AG08396 (cell line): Measurements from ENCODE around the gene SIPA1L3.
A peak's percentile ranks its signal among the peaks of the same experiment; 100 is the strongest.

Experiments used
- DNase-seq: peaks from one replicate; pipeline ENCODE4 v3.0.0; 2012; ENCODE audit warnings: low spot score, mixed read lengths

SIPA1L3 gene

GRCh38 chr19:38001158-38001781, 94.3 kb downstream of the SIPA1L3 start:
- no peak for DNase-seq

- DNase-seq: peak; percentile 45
Observed at GRCh38 chr19:38003438-38004185, 96.6 kb downstream of the SIPA1L3 start.

GRCh38 chr19:38004186-38004520, 97.1 kb downstream of the SIPA1L3 start:
- DNase-seq: no peak

GRCh38 chr19:38004521-38005223, 97.7 kb downstream of the SIPA1L3 start:
- peak; percentile 90 for DNase-seq

- DNase-seq: no peak
Observed at GRCh38 chr19:38005224-38005614, 98.2 kb downstream of the SIPA1L3 start.

GRCh38 chr19:38006361-38007045, 99.5 kb downstream of the SIPA1L3 start:
- no peak for DNase-seq

GRCh38 chr19:38009650-38010242, 102.7 kb downstream of the SIPA1L3 start:
- DNase-seq: no peak

GRCh38 chr19:38011426-38011825, 104.4 kb downstream of the SIPA1L3 start:
- no peak for DNase-seq

- DNase-seq: no peak
Observed at GRCh38 chr19:38012290-38012689, 105.3 kb downstream of the SIPA1L3 start.

GRCh38 chr19:38012944-38013343, 105.9 kb downstream of the SIPA1L3 start:
- no peak for DNase-seq

GRCh38 chr19:38013913-38014580, 107.0 kb downstream of the SIPA1L3 start:
- DNase-seq: no peak

GRCh38 chr19:38015216-38015615, 108.2 kb downstream of the SIPA1L3 start:
- DNase-seq: no peak

- DNase-seq: no peak
Observed at GRCh38 chr19:38015761-38016160, 108.8 kb downstream of the SIPA1L3 start.

- DNase-seq: no peak
Observed at GRCh38 chr19:38017401-38018151, 110.6 kb downstream of the SIPA1L3 start.

GRCh38 chr19:38018694-38019395, 111.8 kb downstream of the SIPA1L3 start:
- no peak for DNase-seq

GRCh38 chr19:38019396-38019724, 112.4 kb downstream of the SIPA1L3 start:
- DNase-seq: no peak

- DNase-seq: no peak
Observed at GRCh38 chr19:38020311-38020710, 113.3 kb downstream of the SIPA1L3 start.

- DNase-seq: no peak
Observed at GRCh38 chr19:38021352-38021751, 114.3 kb downstream of the SIPA1L3 start.

- DNase-seq: no peak
Observed at GRCh38 chr19:38022791-38023670, 116.0 kb downstream of the SIPA1L3 start.
